Breast epithelium (tissue), 3 donors: Measurements from ENCODE around the gene ITGB6.

Experiments
- CTCF ChIP-seq, 3 donors: fragments of 450-650 bp; IDR thresholded peaks; one replicate each; pipeline ENCODE4 v1.5.1; 2016 to 2017; ENCODE audit warnings: antibody characterized with exemption in 3 of 3, mild to moderate bottlenecking in 3 of 3, moderate library complexity in 3 of 3
- POLR2A ChIP-seq: fragments of 450-650 bp; IDR thresholded peaks from one replicate; pipeline ENCODE4 v1.6.1; 2016; ENCODE audit warnings: antibody characterized with exemption, mild to moderate bottlenecking, moderate library complexity
- POLR2AphosphoS5 ChIP-seq, 3 donors: sonication (generic); formaldehyde crosslinking; IDR thresholded peaks; one replicate each; pipeline ENCODE4 v1.6.1; 2017; ENCODE audit warnings: antibody characterized with exemption in 3 of 3

- TF ChIP-seq POLR2AphosphoS5 (IDR thresholded peaks at IDR 0.05) (peak in 1 of 3 donors; percentile 21), CTCF (IDR thresholded peaks at IDR 0.05) (no peak), POLR2A (no peak)
Measured at GRCh38 chr2:160214461-160215445, 14.7 kb upstream of the ITGB6 start.
